ENCODE data around the gene SPACDR. TPM values are rescaled to one million over a fixed set of nuclear protein-coding genes. Genes with fewer than 3 reads are reported as not detected.

The SPACDR gene
- total and polyA plus RNA-seq, 2 experiments from 2014 or later, result 0.42 to 0.52 TPM

GRCh38 chr7:100466653-100467605, 2.9 kb upstream of the SPACDR start (continued):
- TF ChIP-seq REST (IDR thresholded peaks at IDR 0.05; ENCODE audit: unreplicated experiment) (no peak), EZH2phosphoT487 (IDR thresholded peaks at IDR 0.05; ENCODE audit: unreplicated experiment) (no peak), ZNF331 (CRISPR knock-in tag; IDR thresholded peaks at IDR 0.05; ENCODE audit: low read depth) (no peak)
- TF ChIP-seq, protein P1, sequence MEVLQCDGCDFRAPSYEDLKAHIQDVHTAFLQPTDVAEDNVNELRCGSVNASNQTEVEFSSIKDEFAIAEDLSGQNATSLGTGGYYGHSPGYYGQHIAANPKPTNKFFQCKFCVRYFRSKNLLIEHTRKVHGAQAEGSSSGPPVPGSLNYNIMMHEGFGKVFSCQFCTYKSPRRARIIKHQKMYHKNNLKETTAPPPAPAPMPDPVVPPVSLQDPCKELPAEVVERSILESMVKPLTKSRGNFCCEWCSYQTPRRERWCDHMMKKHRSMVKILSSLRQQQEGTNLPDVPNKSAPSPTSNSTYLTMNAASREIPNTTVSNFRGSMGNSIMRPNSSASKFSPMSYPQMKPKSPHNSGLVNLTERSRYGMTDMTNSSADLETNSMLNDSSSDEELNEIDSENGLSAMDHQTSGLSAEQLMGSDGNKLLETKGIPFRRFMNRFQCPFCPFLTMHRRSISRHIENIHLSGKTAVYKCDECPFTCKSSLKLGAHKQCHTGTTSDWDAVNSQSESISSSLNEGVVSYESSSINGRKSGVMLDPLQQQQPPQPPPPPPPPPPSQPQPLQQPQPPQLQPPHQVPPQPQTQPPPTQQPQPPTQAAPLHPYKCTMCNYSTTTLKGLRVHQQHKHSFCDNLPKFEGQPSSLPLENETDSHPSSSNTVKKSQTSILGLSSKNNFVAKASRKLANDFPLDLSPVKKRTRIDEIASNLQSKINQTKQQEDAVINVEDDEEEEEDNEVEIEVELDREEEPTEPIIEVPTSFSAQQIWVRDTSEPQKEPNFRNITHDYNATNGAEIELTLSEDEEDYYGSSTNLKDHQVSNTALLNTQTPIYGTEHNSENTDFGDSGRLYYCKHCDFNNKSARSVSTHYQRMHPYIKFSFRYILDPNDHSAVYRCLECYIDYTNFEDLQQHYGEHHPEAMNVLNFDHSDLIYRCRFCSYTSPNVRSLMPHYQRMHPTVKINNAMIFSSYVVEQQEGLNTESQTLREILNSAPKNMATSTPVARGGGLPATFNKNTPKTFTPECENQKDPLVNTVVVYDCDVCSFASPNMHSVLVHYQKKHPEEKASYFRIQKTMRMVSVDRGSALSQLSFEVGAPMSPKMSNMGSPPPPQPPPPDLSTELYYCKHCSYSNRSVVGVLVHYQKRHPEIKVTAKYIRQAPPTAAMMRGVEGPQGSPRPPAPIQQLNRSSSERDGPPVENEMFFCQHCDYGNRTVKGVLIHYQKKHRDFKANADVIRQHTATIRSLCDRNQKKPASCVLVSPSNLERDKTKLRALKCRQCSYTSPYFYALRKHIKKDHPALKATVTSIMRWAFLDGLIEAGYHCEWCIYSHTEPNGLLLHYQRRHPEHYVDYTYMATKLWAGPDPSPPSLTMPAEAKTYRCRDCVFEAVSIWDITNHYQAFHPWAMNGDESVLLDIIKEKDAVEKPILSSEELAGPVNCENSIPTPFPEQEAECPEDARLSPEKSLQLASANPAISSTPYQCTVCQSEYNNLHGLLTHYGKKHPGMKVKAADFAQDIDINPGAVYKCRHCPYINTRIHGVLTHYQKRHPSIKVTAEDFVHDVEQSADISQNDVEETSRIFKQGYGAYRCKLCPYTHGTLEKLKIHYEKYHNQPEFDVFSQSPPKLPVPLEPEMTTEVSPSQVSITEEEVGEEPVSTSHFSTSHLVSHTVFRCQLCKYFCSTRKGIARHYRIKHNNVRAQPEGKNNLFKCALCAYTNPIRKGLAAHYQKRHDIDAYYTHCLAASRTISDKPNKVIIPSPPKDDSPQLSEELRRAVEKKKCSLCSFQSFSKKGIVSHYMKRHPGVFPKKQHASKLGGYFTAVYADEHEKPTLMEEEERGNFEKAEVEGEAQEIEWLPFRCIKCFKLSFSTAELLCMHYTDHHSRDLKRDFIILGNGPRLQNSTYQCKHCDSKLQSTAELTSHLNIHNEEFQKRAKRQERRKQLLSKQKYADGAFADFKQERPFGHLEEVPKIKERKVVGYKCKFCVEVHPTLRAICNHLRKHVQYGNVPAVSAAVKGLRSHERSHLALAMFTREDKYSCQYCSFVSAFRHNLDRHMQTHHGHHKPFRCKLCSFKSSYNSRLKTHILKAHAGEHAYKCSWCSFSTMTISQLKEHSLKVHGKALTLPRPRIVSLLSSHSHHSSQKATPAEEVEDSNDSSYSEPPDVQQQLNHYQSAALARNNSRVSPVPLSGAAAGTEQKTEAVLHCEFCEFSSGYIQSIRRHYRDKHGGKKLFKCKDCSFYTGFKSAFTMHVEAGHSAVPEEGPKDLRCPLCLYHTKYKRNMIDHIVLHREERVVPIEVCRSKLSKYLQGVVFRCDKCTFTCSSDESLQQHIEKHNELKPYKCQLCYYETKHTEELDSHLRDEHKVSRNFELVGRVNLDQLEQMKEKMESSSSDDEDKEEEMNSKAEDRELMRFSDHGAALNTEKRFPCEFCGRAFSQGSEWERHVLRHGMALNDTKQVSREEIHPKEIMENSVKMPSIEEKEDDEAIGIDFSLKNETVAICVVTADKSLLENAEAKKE (CRISPR knock-in tag; IDR thresholded peaks at IDR 0.05), result no peak

All from GM23338 (cell line).